Tibial artery (tissue), 4 donors: ENCODE measurements around the gene SEC61A1.

Experiments
- DNase-seq, 2 donors: peaks; one replicate each; pipeline ENCODE4 v3.0.0-alpha.2; 2019
- H3K27ac ChIP-seq, 2 donors: fragments of 200-600 bp; sonication (generic) in 1 of 2; 1 replicate in 1 of 2; 2 replicates in 1 of 2; pipeline ENCODE4 v1.5.1; 2018 to 2019; ENCODE audit warnings: mild to moderate bottlenecking in 1 of 2
- H3K27me3 ChIP-seq, 2 donors: fragments of 200-600 bp; sonication (generic) in 1 of 2; one replicate each; pipeline versions ENCODE4 v1.5.1 to v1.6.0; 2016 to 2019
- H3K36me3 ChIP-seq, 3 donors: fragments of 200-600 bp; sonication (generic) in 2 of 3; one replicate each; pipeline ENCODE4 v1.5.1; 2016 to 2019; ENCODE audit warnings: mild to moderate bottlenecking in 2 of 3
- H3K4me1 ChIP-seq, 4 donors: fragments of 200-600 bp; sonication (generic) in 2 of 4; 1 replicate in 3 of 4; 2 replicates in 1 of 4; pipeline ENCODE4 v1.5.1; 2016 to 2019
- H3K4me3 ChIP-seq, 2 donors: fragments of 200-600 bp; sonication (generic) in 1 of 2; 1 replicate in 1 of 2; 2 replicates in 1 of 2; pipeline ENCODE4 v1.5.1; 2018 to 2019; ENCODE audit warnings: mild to moderate bottlenecking in 2 of 2
- H3K9me3 ChIP-seq, 3 donors: fragments of 200-600 bp; sonication (generic) in 1 of 3; one replicate each; pipeline ENCODE4 v1.5.1; 2016 to 2019
- CTCF ChIP-seq, 2 experiments: fragments of 200-600 bp in 1 of 2; fragments of 450-650 bp in 1 of 2; IDR thresholded peaks; one replicate each; pipeline ENCODE4 v1.5.1; 2017 to 2019; ENCODE audit warnings: antibody characterized with exemption in 2 of 2, mild to moderate bottlenecking in 1 of 2, moderate library complexity in 1 of 2
- intact Hi-C: fragments of 100-400 bp; cut with DNase I; formaldehyde crosslinking; loops from one replicate; pipeline ENCODE4 v1.15.0; 2023; ENCODE audit warnings: low total_unique reads

The SEC61A1 gene

GRCh38 chr3:128051837-128052594, at the start of gene SEC61A1:
Gene SEC61A1, plus strand, starts transcription at chr3:128052437. Its CDS starts 116 bp downstream, at chr3:128052553.
- Histone ChIP-seq H3K9me3 (no peaks in the 10 kb centered on the region), H3K27me3 (no peaks in the 10 kb centered on the region), H3K4me3 (peak within 1 kb of the TSS; percentile 79 to 83), H3K27ac (peak within 1 kb of the TSS; percentile 89 to 90), H3K36me3 (peaks cover 8 to 20% (median 15%) of the 10 kb centered on the region in 3 donors), H3K4me1 (peaks cover 0 to 36% (median 29%) of the 10 kb centered on the region in 4 donors)
- TF ChIP-seq CTCF (IDR thresholded peaks at IDR 0.05): no peak
- peak; percentile 92 to 97 for DNase-seq
- intact Hi-C loops: no loop called here

DNA sequence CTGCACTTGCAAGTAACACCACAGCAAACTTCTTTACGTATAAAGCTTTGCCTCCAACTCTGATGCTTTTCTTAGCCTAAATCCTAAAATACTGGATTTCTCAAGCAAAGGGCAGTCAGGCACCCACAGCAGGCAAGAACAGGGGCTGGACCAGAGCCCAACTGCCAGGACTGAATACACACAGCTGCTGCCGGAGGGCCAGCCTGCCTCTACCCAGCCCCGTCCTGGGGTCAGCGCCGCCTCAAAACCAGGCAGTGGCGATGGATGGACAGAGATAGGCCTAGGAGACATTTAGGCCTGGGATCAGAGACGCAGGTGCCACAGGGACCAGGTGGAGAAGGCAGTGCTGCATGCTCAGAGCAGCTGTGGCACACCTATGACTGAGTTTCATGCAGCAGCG, 47.6 kb upstream of the SEC61A1 start:
- no peak for TF ChIP-seq CTCF (IDR thresholded peaks at IDR 0.05)
- Histone ChIP-seq H3K9me3 (no peaks in the 10 kb centered on the region), H3K4me3 (no peak overlapping the region), H3K4me1 (peaks cover 0 to 17% (median 9%) of the 10 kb centered on the region in 4 donors), H3K36me3 (no peaks in the 10 kb centered on the region), H3K27ac (no peak overlapping the region), H3K27me3 (no peaks in the 10 kb centered on the region)
- no peak for DNase-seq
- intact Hi-C loops: no loop called here

GRCh38 chr3:128006061-128007032, 45.9 kb upstream of the SEC61A1 start:
- no peaks in the 10 kb centered on the region for H3K36me3 ChIP-seq
- peak overlapping the region; percentile 48 to 49 for H3K4me3 ChIP-seq
- no peak for TF ChIP-seq CTCF (IDR thresholded peaks at IDR 0.05)
- H3K9me3 ChIP-seq: no peaks in the 10 kb centered on the region
- peak overlapping the region; percentile 78 to 90 for H3K27ac ChIP-seq
- peaks cover 0 to 3% of the 10 kb centered on the region in 2 donors for H3K27me3 ChIP-seq
- peak; percentile 55 to 92 for DNase-seq
- intact Hi-C loops: no loop called here
- peaks cover 0 to 17% (median 9%) of the 10 kb centered on the region in 4 donors for H3K4me1 ChIP-seq

GRCh38 chr3:128007033-128007424, 45.2 kb upstream of the SEC61A1 start:
- intact Hi-C loops: no loop called here
- Histone ChIP-seq H3K9me3 (no peaks in the 10 kb centered on the region), H3K27ac (peak overlapping the region; percentile 78 to 90), H3K27me3 (peaks cover 0 to 9% of the 10 kb centered on the region in 2 donors), H3K4me1 (peaks cover 0 to 17% (median 9%) of the 10 kb centered on the region in 4 donors), H3K4me3 (peak overlapping the region; percentile 48 to 49), H3K36me3 (no peaks in the 10 kb centered on the region)
- TF ChIP-seq CTCF (IDR thresholded peaks at IDR 0.05): peak in 1 of 2 experiments; percentile 12
- DNase-seq: peak; percentile 39 to 90

DNA sequence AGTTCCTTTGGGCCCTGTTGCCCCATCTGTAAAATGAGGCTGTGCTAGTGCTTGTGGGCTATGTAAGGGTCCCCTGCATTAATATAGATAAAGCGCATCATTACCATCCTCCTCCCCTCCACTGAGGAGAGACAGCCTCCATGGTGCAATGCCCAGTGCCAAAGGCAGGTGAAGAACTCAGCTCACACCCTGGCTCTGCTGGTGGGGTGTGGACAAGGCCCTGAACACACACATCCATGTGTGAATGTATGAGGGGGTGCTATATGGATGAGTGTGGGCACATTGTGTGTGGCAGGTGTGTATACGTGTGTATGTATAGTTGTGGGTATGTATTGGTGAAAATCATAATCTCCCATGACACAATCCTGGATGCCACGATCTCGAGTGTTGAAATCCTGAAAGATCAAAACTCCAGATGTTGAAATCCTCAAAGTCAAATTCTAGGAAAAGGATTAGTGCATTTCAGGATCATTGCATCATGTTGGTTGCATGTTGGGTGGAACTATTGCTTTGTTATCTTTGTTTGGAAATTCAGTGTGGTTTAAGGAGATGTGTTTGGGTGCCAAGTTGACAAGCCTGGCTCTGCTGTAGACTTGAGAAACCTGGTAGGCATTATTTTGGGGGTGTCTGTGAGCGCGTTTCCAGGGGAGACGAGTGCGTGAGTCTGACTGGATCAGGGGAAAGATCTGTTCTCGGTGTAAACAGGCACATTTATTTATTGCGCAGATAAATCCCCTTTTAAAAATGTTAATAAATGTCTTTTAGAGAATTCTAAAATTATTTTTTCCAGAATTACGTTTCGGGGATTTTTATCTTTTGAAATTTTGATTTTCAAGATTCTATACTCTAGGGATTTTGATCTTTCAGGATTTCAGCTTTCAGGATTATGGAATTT, 42.0 kb upstream of the SEC61A1 start:
- H3K4me3 ChIP-seq: no peak overlapping the region
- intact Hi-C loops: no loop called here
- no peak for TF ChIP-seq CTCF (IDR thresholded peaks at IDR 0.05)
- no peak overlapping the region for H3K27ac ChIP-seq
- no peaks in the 10 kb centered on the region for H3K9me3 ChIP-seq
- H3K4me1 ChIP-seq: peaks cover 0 to 17% (median 9%) of the 10 kb centered on the region in 4 donors
- H3K36me3 ChIP-seq: no peaks in the 10 kb centered on the region
- H3K27me3 ChIP-seq: peaks cover 0 to 13% of the 10 kb centered on the region in 2 donors
- no peak for DNase-seq
